K562 (cell line): ENCODE data around the gene SPCS2. TPM values are rescaled to one million over a fixed set of nuclear protein-coding genes. Genes with fewer than 3 reads are reported as not detected.

Experiments used
- CHD7 ChIP-seq: fragments of 200-600 bp; sonication (generic); IDR thresholded peaks from one replicate; pipeline ENCODE4 v1.6.1; 2012; ENCODE audit warnings: mild to moderate bottlenecking, low read depth, low read length, inconsistent platforms
- ESRRA ChIP-seq: fragments of 450-650 bp; IDR thresholded peaks from 2 replicates; pipeline ENCODE4 v1.6.1; 2014; ENCODE audit warnings: low read depth, mild to moderate bottlenecking, moderate library complexity, borderline replicate concordance
- FOXJ3 ChIP-seq: sonication (generic); formaldehyde crosslinking; IDR thresholded peaks from 2 replicates; pipeline ENCODE4 v1.4.0; 2020; ENCODE audit warnings: mild to moderate bottlenecking, missing genetic modification reagents
- RREB1 ChIP-seq: fragments of 250-450 bp; sonication (Bioruptor Pico); IDR thresholded peaks from 2 replicates; pipeline ENCODE4 v1.4.0; 2020
- ZFX ChIP-seq: sonication (generic); formaldehyde crosslinking; IDR thresholded peaks from 2 replicates; pipeline ENCODE4 v1.8.0; 2022; ENCODE audit warnings: mild to moderate bottlenecking, missing genetic modification reagents, moderate library complexity
- ZNF3 ChIP-seq: fragments of 250-450 bp; sonication (Bioruptor Pico); IDR thresholded peaks from 2 replicates; pipeline ENCODE4 v1.5.0; 2021; ENCODE audit warnings: mild to moderate bottlenecking, moderate library complexity
- polyA plus RNA-seq, 8 experiments: library from polyadenylated mRNA; depleted of rRNA in 4 of 8; stranded (reverse) in 5 of 8; unstranded in 3 of 8; fragments of >200 nt; fragmentation: Nextera tagmentation in 2 of 8; fragmentation: Illumina TruSeq in 1 of 8; extraction: Ambion mirVana in 2 of 8; extraction: Trizol in 1 of 8; gene quantifications; 2 replicates each; pipeline versions ENCODE4 v1.2.1 to v1.2.3, GENCODE V29; 2011 to 2014; ENCODE audit warnings: inconsistent platforms in 1 of 8, missing spikeins in 1 of 8
- total RNA-seq, 7 experiments: library from RNA; depleted of rRNA in 6 of 7; stranded (reverse); fragments of >200 nt in 6 of 7; fragmentation: Illumina TruSeq in 2 of 7; extraction: Trizol in 2 of 7; gene quantifications; 2 replicates each; pipeline versions ENCODE4 v1.2.1 to v1.2.3, GENCODE V29; 2011 to 2021; ENCODE audit warnings: low replicate concordance in 1 of 7
- TF ChIP-seq, protein P1 (sequence below): fragments of 250-450 bp; sonication (Bioruptor Pico); IDR thresholded peaks from 2 replicates; pipeline ENCODE4 v1.5.0; 2021

The SPCS2 gene
- total and polyA plus RNA-seq, 9 of the 15 experiments (the other 6 are each of a cell fraction or from before 2014, with no cell fraction given): 38.2 to 458 (median 193) TPM

DNA sequence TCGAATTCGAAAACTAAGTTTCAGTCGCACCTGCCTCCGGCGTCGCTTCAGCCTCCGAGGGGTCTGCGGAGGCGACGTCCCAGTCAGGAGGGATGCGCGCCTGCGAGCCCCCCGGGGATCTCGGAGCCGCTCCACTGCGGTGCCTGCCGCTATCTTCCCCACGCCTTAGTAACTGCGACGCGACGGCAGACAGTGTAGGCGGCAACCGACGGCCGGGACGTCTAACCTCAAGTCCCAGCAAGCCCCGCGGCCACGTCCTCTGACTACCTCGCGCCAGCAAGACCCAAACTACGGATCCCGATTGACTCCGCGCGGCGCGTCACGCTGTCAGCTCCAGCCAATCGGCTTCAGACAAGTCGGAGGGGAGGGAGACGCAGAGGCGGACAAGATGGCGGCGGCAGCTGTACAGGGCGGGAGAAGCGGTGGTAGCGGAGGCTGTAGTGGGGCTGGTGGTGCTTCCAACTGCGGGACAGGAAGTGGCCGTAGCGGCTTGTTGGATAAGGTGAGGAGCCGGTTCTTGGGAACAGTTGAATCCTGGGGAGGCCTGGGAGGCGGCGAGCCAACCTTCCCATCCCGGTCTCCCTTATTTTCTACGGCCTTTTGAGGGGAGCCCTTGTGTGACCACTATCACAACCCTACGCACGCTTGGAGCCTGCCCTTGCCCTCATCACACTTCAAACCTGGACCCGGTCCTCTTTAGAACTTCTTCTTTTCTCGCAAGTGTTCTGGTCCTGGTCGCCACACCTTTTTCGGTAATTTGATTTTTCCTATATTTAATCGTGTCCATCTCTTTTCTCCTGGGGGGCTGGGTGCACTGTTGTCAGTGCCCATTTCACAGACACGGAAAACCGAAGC lies at the start of gene SPCS2, which contains the start of gene XRRA1 (continued):
- peak; percentile 83; the same call in 1 of the 2 replicates for TF ChIP-seq ESRRA
- 0 out of 2 replicates have a peak, but pooled peaks have one; percentile 75 for TF ChIP-seq RREB1 (CRISPR knock-in tag)
- TF ChIP-seq CHD7: no peak
- no peak for TF ChIP-seq FOXJ3 (CRISPR knock-in tag)
- TF ChIP-seq ZFX (CRISPR knock-in tag): peak; percentile 100
- TF ChIP-seq, protein P1, sequence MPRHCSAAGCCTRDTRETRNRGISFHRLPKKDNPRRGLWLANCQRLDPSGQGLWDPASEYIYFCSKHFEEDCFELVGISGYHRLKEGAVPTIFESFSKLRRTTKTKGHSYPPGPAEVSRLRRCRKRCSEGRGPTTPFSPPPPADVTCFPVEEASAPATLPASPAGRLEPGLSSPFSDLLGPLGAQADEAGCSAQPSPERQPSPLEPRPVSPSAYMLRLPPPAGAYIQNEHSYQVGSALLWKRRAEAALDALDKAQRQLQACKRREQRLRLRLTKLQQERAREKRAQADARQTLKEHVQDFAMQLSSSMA (CRISPR knock-in tag): no peak
- TF ChIP-seq ZNF3: no peak
